ENCODE measurements around the gene NNT.

The NNT gene

GRCh38 chr5:43603344-43604217, 601 bp downstream of the NNT start:
- DNase-seq (ENCODE audit: low read depth): peak; percentile 90
- TF ChIP-seq CTCF (IDR thresholded peaks at IDR 0.05; ENCODE audit: low read depth, low read length) (no peak), MYC (IDR thresholded peaks at IDR 0.05; ENCODE audit: low read depth, low read length) (peak; percentile 44; the same call in 1 of the 2 replicates), MAX (IDR thresholded peaks at IDR 0.05; ENCODE audit: low read depth, low read length) (peak; percentile 78), POLR2A (IDR thresholded peaks at IDR 0.05; ENCODE audit: extremely low read depth, insufficient read length) (peak; percentile 53)
- peak overlapping the region; percentile 75 for H3K4me3 ChIP-seq (ENCODE audit: low read depth, low read length)

- TF ChIP-seq MYC (IDR thresholded peaks at IDR 0.05; ENCODE audit: low read depth, low read length) (no peak), MAX (IDR thresholded peaks at IDR 0.05; ENCODE audit: low read depth, low read length) (no peak), POLR2A (IDR thresholded peaks at IDR 0.05; ENCODE audit: extremely low read depth, insufficient read length) (no peak), CTCF (IDR thresholded peaks at IDR 0.05; ENCODE audit: low read depth, low read length) (no peak)
- DNase-seq (ENCODE audit: low read depth): no peak
- H3K4me3 ChIP-seq (ENCODE audit: low read depth, low read length): peak overlapping the region; percentile 75
Observed at GRCh38 chr5:43604699-43605098, 1.7 kb downstream of the NNT start.

GRCh38 chr5:43606351-43606750, 3.4 kb downstream of the NNT start:
- H3K4me3 ChIP-seq (ENCODE audit: low read depth, low read length): no peak overlapping the region

GRCh38 chr5:43608406-43608805, 5.4 kb downstream of the NNT start:
- no peak for DNase-seq (ENCODE audit: low read depth)
- no peak overlapping the region for H3K4me3 ChIP-seq (ENCODE audit: low read depth, low read length)
- TF ChIP-seq CTCF (IDR thresholded peaks at IDR 0.05; ENCODE audit: low read depth, low read length) (no peak), POLR2A (IDR thresholded peaks at IDR 0.05; ENCODE audit: extremely low read depth, insufficient read length) (no peak), MAX (IDR thresholded peaks at IDR 0.05; ENCODE audit: low read depth, low read length) (no peak), MYC (IDR thresholded peaks at IDR 0.05; ENCODE audit: low read depth, low read length) (no peak)

More at GRCh38 chr5:43606351-43606750, 3.4 kb downstream of the NNT start:
- TF ChIP-seq MAX (IDR thresholded peaks at IDR 0.05; ENCODE audit: low read depth, low read length) (no peak), MYC (IDR thresholded peaks at IDR 0.05; ENCODE audit: low read depth, low read length) (no peak), CTCF (IDR thresholded peaks at IDR 0.05; ENCODE audit: low read depth, low read length) (no peak), POLR2A (IDR thresholded peaks at IDR 0.05; ENCODE audit: extremely low read depth, insufficient read length) (no peak)
- DNase-seq (ENCODE audit: low read depth): no peak

GRCh38 chr5:43609752-43610151, 6.8 kb downstream of the NNT start:
- no peak for TF ChIP-seq MAX (IDR thresholded peaks at IDR 0.05; ENCODE audit: low read depth, low read length)
- peak; percentile 23 for TF ChIP-seq CTCF (IDR thresholded peaks at IDR 0.05; ENCODE audit: low read depth, low read length)
- DNase-seq (ENCODE audit: low read depth): peak; percentile 36
- no peak overlapping the region for H3K4me3 ChIP-seq (ENCODE audit: low read depth, low read length)

All from NB4 (cell line).